NCI-H345 treated with DMSO at 0.1 percent for 48 hours (cell line): ENCODE results near the gene NAP1L4.

ENCODE experiments used
- DNase-seq: peaks from one replicate; lab custom pipeline; 2025; ENCODE audit not compliant: unreplicated experiment; lab: John Stamatoyannopoulos, UW

NAP1L4 gene

GRCh38 chr11:2926611-2927051 lies 65.5 kb downstream of the NAP1L4 start:
- no peak for DNase-seq

- DNase-seq: no peak
Observed at GRCh38 chr11:2924821-2925675, 67.1 kb downstream of the NAP1L4 start.

- no peak for DNase-seq
Observed at GRCh38 chr11:2924381-2924780, 67.7 kb downstream of the NAP1L4 start.

GRCh38 chr11:2923446-2924375 lies 68.4 kb downstream of the NAP1L4 start:
- no peak for DNase-seq

GRCh38 chr11:2922655-2923054 lies 69.5 kb downstream of the NAP1L4 start:
- DNase-seq: no peak

- DNase-seq: no peak
Observed at GRCh38 chr11:2921742-2922493, 70.2 kb downstream of the NAP1L4 start.

GRCh38 chr11:2921261-2921660 lies 70.9 kb downstream of the NAP1L4 start:
- no peak for DNase-seq

GRCh38 chr11:2920343-2920742 lies 71.8 kb downstream of the NAP1L4 start:
- no peak for DNase-seq

- no peak for DNase-seq
Observed at GRCh38 chr11:2919837-2920236, 72.3 kb downstream of the NAP1L4 start.

- no peak for DNase-seq
Observed at GRCh38 chr11:2919188-2919587, 72.9 kb downstream of the NAP1L4 start.

GRCh38 chr11:2917842-2918490 lies 74.2 kb downstream of the NAP1L4 start:
- DNase-seq: no peak

- no peak for DNase-seq
Observed at GRCh38 chr11:2916892-2917645, 75.1 kb downstream of the NAP1L4 start.

GRCh38 chr11:2916114-2916891 lies 75.8 kb downstream of the NAP1L4 start:
- DNase-seq: no peak

GRCh38 chr11:2915473-2915872 lies 76.7 kb downstream of the NAP1L4 start:
- no peak for DNase-seq

- DNase-seq: no peak
Observed at GRCh38 chr11:2914455-2915195, 77.5 kb downstream of the NAP1L4 start.

GRCh38 chr11:2913776-2914175 lies 78.4 kb downstream of the NAP1L4 start:
- no peak for DNase-seq

GRCh38 chr11:2913019-2913431 lies 79.1 kb downstream of the NAP1L4 start:
- no peak for DNase-seq

GRCh38 chr11:2912498-2912897 lies 79.6 kb downstream of the NAP1L4 start:
- no peak for DNase-seq
